Keratinocyte (primary cell): Measurements from ENCODE around the gene SLC5A2.

Source experiments
- EZH2 ChIP-seq: IDR thresholded peaks from one replicate; pipeline ENCODE4 v1.6.1; 2012; ENCODE audit warnings: inconsistent platforms, mild to moderate bottlenecking, low read length, moderate library complexity
- TF ChIP-seq, protein P1 (sequence below), 3 experiments: IDR thresholded peaks in 1 of 3; conservative IDR thresholded peaks in 1 of 3; optimal IDR thresholded peaks in 1 of 3; 2 replicates in 2 of 3; 3 replicates in 1 of 3; pipeline versions ENCODE3 to v1.5.1; 2011; ENCODE audit warnings: low read length in 3 of 3, mild to moderate bottlenecking in 3 of 3, moderate library complexity in 2 of 3, control low read depth in 1 of 3, inconsistent platforms in 1 of 3; ENCODE audit not compliant: insufficient read depth in 2 of 3; ENCODE audit errors: extremely low read depth in 1 of 3

DNA sequence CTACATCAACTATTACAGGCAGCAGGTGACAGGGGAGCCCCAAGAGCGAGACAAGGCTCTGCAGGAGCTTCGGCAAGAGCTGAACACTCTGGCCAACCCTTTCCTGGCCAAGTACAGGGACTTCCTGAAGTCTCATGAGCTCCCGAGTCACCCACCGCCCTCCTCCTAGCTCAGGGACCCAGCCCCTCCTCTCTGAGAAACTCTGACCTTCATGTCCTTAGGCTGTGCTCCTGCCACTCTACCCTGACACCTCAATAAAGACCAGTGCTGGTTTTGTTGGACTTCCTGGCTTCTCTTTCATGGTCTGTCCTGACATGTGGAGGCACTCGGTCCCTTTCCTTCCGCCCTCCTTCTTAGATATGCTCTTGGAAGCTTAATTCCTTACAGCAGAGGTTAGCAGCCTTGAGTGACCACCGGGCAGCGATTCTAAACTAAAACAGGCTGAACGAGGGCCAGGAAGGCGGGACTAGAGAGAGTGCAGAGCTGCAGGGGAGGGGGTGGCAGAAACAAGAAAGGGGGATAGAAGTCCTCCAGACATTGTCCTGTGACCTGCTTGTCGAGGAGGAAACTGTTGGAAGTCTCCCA lies 45.7 kb downstream of the SLC5A2 start:
- TF ChIP-seq, protein P1, sequence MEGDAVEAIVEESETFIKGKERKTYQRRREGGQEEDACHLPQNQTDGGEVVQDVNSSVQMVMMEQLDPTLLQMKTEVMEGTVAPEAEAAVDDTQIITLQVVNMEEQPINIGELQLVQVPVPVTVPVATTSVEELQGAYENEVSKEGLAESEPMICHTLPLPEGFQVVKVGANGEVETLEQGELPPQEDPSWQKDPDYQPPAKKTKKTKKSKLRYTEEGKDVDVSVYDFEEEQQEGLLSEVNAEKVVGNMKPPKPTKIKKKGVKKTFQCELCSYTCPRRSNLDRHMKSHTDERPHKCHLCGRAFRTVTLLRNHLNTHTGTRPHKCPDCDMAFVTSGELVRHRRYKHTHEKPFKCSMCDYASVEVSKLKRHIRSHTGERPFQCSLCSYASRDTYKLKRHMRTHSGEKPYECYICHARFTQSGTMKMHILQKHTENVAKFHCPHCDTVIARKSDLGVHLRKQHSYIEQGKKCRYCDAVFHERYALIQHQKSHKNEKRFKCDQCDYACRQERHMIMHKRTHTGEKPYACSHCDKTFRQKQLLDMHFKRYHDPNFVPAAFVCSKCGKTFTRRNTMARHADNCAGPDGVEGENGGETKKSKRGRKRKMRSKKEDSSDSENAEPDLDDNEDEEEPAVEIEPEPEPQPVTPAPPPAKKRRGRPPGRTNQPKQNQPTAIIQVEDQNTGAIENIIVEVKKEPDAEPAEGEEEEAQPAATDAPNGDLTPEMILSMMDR (optimal IDR thresholded peaks at IDR 0.05 in 1 of 3, IDR thresholded peaks at IDR 0.05 in 1 of 3, conservative IDR thresholded peaks at IDR 0.05 in 1 of 3; ENCODE audit: extremely low read depth in 1 of 3, insufficient read depth in 2 of 3, low read length in 3 of 3), result no peak
- TF ChIP-seq EZH2, result peak; percentile 62
